KBM-7 (cell line): ENCODE measurements around the gene FBXL7.

Experiments used
- DNase-seq: peaks from one replicate; pipeline ENCODE4 v3.0.0-alpha.2; 2015
- in situ Hi-C: fragments of 300-500 bp; cut with MboI; formaldehyde crosslinking; loops from 2 replicates; pipeline ENCODE4 v1.14.3; 2020; ENCODE audit warnings: low sequenced_read_pairs, low pct_unique_long_range_greater_than_20kb, mixed read lengths

Gene FBXL7

DNA sequence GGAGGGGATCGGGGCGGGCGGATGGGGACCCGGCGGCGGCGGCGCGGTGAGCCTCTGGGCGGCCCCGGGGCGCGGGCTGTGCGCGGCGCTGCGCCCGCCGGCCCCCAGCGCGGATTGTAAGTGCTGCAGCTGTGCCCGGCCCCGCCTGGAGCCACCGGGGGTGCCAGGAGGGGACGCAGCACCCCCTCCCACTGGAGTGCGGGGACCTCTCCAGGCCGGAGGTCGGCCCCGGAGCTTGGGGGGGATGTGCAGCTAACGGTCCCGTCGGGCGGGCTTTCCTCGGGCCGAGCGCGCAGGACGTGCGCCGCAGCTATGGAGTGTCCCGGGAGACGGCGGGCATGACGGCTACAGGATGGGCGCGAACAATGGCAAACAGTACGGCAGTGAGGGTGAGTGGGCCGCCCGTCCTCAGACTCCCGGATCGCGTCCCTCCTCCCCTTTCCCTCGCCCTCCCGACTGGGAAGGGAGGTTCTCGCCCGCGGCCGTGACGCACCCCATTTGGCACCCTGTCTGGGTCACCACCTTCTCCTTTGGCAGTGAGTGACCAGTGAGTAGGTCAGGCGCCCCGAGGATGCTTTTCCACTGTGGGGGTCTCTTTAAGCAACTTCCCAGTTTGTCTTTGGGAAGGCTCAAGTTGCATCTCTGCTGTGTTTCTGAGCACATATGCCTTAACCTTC, 483 bp downstream of the FBXL7 start:
- no peak for DNase-seq
- in situ Hi-C loops: no loop called here

- in situ Hi-C loops: no loop called here
- DNase-seq: no peak
Observed at GRCh38 chr5:15501091-15501791, 1.3 kb downstream of the FBXL7 start.

- DNase-seq: no peak
- in situ Hi-C loops: no loop called here
Observed at GRCh38 chr5:15502208-15502607, 2.2 kb downstream of the FBXL7 start.

DNA sequence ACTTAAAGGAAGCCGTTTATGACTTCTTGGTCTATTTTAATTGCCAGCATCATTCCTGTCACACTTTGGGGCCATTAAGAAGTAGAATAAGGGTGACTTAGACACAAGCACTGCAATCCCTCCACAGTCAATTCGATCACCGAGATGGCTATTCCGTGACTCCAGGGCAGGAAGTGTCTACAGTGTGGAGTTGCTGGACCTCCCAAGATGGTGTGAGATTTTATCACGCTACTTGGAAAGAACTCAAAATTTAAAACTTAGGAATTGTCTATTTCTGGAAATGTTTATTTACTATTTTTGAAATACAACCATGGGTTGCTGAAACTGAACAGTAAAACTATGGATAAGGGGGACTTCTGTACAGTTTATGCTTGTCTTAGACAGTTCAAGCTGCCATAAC, 6.2 kb downstream of the FBXL7 start:
- no peak for DNase-seq
- in situ Hi-C loops: no loop called here

- in situ Hi-C loops: no loop called here
Observed at GRCh38 chr5:15506897-15507296, 6.9 kb downstream of the FBXL7 start.

GRCh38 chr5:15510092-15510491, 10.1 kb downstream of the FBXL7 start:
- no peak for DNase-seq

More at GRCh38 chr5:15506897-15507296, 6.9 kb downstream of the FBXL7 start:
- DNase-seq: no peak

GRCh38 chr5:15510831-15511230, 10.9 kb downstream of the FBXL7 start:
- no peak for DNase-seq
- in situ Hi-C loops: no loop called here

More at GRCh38 chr5:15510092-15510491, 10.1 kb downstream of the FBXL7 start:
- in situ Hi-C loops: no loop called here

- DNase-seq: no peak
- in situ Hi-C loops: no loop called here
Observed at GRCh38 chr5:15513431-15513830, 13.5 kb downstream of the FBXL7 start.

- in situ Hi-C loops: no loop called here
- no peak for DNase-seq
Observed at GRCh38 chr5:15513911-15514310, 13.9 kb downstream of the FBXL7 start.

DNA sequence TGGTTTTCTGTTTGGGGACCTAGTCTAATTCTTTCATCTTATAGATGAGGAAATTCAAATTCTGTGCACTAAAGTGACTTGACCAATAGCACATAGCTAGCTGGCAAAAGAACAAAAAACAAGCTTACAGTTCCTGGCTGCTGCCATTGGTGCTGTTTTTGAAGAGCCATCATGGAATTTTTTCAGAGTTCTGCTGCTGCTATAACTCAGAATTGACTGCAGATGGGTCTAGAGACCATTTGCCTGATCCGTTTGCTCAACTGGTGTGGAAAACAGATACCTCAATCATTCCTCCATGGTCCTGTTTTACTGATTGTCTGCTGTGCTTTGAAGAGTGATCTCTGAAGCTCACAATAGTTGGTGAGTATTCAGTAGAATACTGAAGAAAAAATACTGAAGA, 15.2 kb downstream of the FBXL7 start:
- in situ Hi-C loops: no loop called here

DNA sequence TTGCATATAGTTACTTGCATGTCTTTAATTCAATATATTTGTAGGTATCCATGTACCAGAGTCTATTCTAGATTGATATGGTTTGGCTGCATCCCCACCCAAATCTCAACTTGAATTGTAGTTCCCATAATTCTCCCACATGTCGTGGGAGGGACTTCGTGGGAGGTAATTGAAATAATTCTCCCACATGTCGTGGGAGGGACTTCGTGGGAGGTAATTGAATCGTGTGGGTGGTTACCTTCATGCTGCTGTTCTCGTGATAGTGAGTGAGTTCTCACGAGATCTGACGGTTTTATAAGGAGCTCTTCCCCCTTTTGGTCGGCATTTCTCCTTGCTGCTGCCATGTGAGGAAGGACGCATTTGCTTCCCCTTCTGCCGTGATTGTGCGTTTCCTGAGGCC, 16.5 kb downstream of the FBXL7 start:
- in situ Hi-C loops: no loop called here
- peak; percentile 3 for DNase-seq

More for the DNA sequence above, 15.2 kb downstream of the FBXL7 start:
- no peak for DNase-seq

DNA sequence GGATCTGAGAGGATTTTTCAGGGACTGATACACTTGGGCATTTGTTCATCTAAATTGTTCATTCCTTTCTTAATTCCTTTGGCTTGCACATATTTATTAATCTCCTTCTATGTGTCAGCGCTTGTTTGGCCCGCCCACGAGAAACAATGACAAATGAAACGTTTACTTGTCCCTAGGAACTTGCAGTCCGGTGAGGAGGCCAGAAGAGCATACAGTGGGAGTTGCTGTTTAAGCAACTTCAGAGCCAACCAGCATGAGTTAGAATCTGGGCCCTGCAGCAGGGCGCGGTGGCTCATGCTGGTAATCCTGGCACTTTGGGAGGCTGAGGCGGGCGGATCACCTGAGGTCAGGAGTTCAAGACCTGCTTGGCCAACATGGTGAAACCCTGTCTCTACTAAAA, 18.8 kb downstream of the FBXL7 start:
- no peak for DNase-seq
- in situ Hi-C loops: no loop called here

DNA sequence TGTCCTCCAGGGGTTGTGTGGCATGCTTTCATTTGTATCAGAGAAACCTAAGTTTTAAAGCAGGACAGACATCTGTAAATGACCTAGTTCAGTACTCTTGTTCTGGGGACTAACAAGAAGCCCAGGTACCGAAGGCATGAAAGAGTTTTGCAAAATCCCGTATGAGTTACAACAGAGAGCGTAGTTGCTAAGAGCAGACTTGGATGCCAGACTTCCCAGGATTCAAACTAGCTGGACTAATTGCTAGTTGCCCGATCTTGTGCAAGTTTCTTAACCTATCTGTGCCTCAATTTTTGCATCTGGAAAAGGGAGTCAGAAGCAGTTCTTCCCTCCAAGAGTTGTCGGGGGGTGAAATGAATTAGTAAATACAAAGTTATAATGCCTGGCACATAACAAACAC, 20.9 kb downstream of the FBXL7 start:
- DNase-seq: no peak
- in situ Hi-C loops: no loop called here

DNA sequence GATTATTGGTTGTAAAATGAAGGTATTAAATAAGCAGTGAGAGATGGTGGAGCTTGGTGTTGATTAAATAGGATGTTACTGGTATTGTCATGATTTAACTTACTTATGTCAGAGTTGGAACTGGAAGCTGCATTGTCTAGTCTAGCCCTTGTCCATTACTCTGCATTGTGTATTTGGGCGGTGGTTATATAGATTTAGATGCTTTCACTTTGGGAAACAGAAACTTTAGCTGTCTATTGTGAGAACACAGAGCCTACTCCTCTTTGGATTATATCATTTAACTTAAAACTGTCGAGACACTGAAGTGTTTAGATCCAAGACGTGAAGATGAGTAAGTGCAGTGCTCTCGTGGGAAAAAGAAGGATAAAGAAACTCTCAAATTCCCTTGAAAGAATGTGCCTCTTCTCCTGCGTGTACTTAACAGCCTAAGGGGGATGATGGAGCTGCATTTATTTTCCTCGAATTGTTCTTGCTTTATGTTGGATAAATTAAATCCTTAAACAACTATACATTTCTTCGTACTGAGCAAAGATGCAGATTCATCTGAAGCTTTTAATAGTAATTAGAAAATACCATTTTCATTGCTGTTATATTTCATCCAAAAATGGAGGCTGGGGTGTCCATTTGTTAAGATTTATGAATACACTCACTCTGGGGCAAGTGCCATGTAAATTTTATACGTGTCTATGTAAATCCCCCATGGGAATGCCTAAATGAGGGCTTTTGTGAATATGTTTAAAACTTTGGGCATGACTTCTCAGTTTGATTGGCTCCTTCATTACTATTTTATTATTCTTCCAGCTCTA, 21.6 kb downstream of the FBXL7 start:
- in situ Hi-C loops: no loop called here
- no peak for DNase-seq

- no peak for DNase-seq
- in situ Hi-C loops: no loop called here
Observed at GRCh38 chr5:15522187-15522520, 22.2 kb downstream of the FBXL7 start.

- in situ Hi-C loops: no loop called here
- DNase-seq: no peak
Observed at GRCh38 chr5:15524712-15525111, 24.7 kb downstream of the FBXL7 start.

DNA sequence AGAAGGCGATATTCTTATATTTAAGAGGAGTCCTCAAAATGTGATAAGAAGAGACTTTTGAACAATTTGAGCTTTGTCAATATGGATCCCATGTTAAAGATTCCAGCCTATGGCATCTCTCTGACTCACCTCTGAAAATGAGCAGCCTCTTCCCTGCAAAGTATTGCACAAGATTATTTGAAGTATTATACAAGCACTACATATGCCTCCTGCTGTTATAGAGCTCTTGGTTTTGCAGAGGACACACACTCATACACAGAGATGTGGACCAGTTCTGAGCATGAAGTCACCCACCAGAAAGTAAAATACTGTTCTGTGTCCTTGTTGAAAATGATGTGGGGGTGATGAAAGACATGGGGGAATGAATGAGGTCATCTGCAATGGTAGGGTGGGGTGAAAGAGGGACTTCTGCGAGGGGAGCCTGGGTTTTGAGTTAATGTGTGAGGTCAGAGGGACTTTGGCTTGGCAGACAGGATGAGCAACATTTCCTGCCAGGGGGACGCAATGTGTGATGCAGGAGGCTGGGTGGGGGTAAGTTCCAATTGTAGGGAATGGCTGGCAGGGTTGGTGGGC, 25.8 kb downstream of the FBXL7 start:
- DNase-seq: no peak
- in situ Hi-C loops: no loop called here

- in situ Hi-C loops: no loop called here
- no peak for DNase-seq
Observed at GRCh38 chr5:15526413-15526812, 26.4 kb downstream of the FBXL7 start.

DNA sequence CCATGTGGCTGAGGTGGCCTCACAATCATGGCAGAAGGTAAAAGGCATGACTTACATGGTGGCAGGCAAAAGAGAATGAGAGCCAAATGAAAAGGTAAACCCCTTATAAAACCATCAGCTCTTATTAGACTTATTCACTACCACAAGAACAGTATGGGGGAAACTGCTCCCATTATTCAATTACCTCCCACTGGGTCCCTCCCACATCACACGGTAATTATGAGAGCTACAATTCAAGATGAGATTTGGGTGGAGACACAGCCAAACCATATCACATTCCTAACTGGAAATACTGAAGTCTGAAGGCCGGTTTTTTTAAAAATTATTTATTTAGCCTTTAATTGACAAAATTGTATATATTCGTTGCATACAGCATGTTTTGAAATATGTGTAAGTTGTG, 28.5 kb downstream of the FBXL7 start:
- no peak for DNase-seq
- in situ Hi-C loops: no loop called here

- DNase-seq: no peak
- in situ Hi-C loops: no loop called here
Observed at GRCh38 chr5:15529013-15529412, 29.0 kb downstream of the FBXL7 start.
